H9 (cell line): ENCODE data around the gene TAF13. TPM values are rescaled to one million over a fixed set of nuclear protein-coding genes. Genes with fewer than 3 reads are reported as not detected.

Source experiments
- DNase-seq: peaks from one replicate; pipeline ENCODE4 v3.0.0-alpha.2; 2017
- H2AFZ ChIP-seq: one replicate; pipeline ENCODE4 v1.6.1; 2013; ENCODE audit warnings: mild to moderate bottlenecking, low read length, control low read depth, moderate library complexity
- H2AK5ac ChIP-seq: 2 replicates; pipeline ENCODE4 v1.6.1; 2013; ENCODE audit warnings: low read length, control low read depth, mixed read lengths; ENCODE audit not compliant: insufficient read length
- H2BK120ac ChIP-seq: one replicate; pipeline ENCODE4 v1.6.1; 2013; ENCODE audit warnings: low read depth, mild to moderate bottlenecking, low read length, control low read depth, inconsistent platforms; ENCODE audit not compliant: poor library complexity, severe bottlenecking
- H2BK12ac ChIP-seq: 2 replicates; pipeline ENCODE4 v1.6.1; 2013; ENCODE audit warnings: low read length, control low read depth, mixed read lengths, low read depth; ENCODE audit not compliant: insufficient read length
- H2BK15ac ChIP-seq: 2 replicates; pipeline ENCODE4 v1.6.1; 2013; ENCODE audit warnings: low read depth, low read length, control low read depth
- H2BK20ac ChIP-seq: one replicate; pipeline ENCODE4 v1.6.1; 2013; ENCODE audit warnings: low read depth, mild to moderate bottlenecking, low read length, control low read depth, inconsistent platforms; ENCODE audit not compliant: poor library complexity, severe bottlenecking
- H2BK5ac ChIP-seq: 2 replicates; pipeline ENCODE4 v1.6.1; 2013; ENCODE audit warnings: low read length, control low read depth, mixed read lengths; ENCODE audit not compliant: insufficient read length
- H3K14ac ChIP-seq: 2 replicates; pipeline ENCODE4 v1.6.1; 2013; ENCODE audit warnings: low read length, control low read depth; ENCODE audit not compliant: insufficient read depth
- H3K18ac ChIP-seq: 2 replicates; pipeline ENCODE4 v1.6.1; 2013; ENCODE audit warnings: low read depth, mild to moderate bottlenecking, mixed read lengths, low read length, control low read depth; ENCODE audit not compliant: insufficient read length
- H3K23ac ChIP-seq: 2 replicates; pipeline ENCODE4 v1.6.1; 2013; ENCODE audit warnings: low read length, control low read depth, mixed read lengths, low read depth; ENCODE audit not compliant: insufficient read length
- H3K23me2 ChIP-seq: 2 replicates; pipeline ENCODE4 v1.6.1; 2013; ENCODE audit warnings: low read depth, mild to moderate bottlenecking, mixed read lengths, low read length, control low read depth; ENCODE audit not compliant: insufficient read length, poor library complexity, severe bottlenecking
- H3K27ac ChIP-seq: 2 replicates; pipeline ENCODE4 v1.5.1; 2013; ENCODE audit warnings: low read length, control low read depth, mixed read lengths, low read depth; ENCODE audit not compliant: insufficient read length
- H3K27me3 ChIP-seq: 2 replicates; pipeline ENCODE4 v1.6.1; 2013; ENCODE audit warnings: low read length, control low read depth, inconsistent platforms; ENCODE audit not compliant: insufficient read depth
- H3K4ac ChIP-seq: 2 replicates; pipeline ENCODE4 v1.6.1; 2013; ENCODE audit warnings: low read depth, mild to moderate bottlenecking, control low read depth, inconsistent platforms, low read length, moderate library complexity
- H3K4me1 ChIP-seq: 2 replicates; pipeline ENCODE4 v1.6.1; 2013; ENCODE audit warnings: low read length, control low read depth, inconsistent platforms; ENCODE audit not compliant: insufficient read depth
- H3K4me2 ChIP-seq: 2 replicates; pipeline ENCODE4 v1.6.1; 2013; ENCODE audit warnings: low read length, control low read depth, mixed read lengths; ENCODE audit not compliant: insufficient read length, insufficient read depth
- H3K56ac ChIP-seq: 2 replicates; pipeline ENCODE4 v1.6.1; 2013; ENCODE audit warnings: low read depth, mild to moderate bottlenecking, mixed read lengths, low read length, control low read depth; ENCODE audit not compliant: insufficient read length
- H3K79me1 ChIP-seq: 2 replicates; pipeline ENCODE4 v1.6.1; 2013; ENCODE audit warnings: low read depth, mild to moderate bottlenecking, moderate library complexity, low read length, control low read depth, inconsistent platforms; ENCODE audit not compliant: insufficient read depth, poor library complexity, severe bottlenecking
- H3K79me2 ChIP-seq: 2 replicates; pipeline ENCODE4 v1.6.1; 2013; ENCODE audit warnings: low read length, control low read depth, inconsistent platforms; ENCODE audit not compliant: insufficient read depth
- H3K9ac ChIP-seq: 2 replicates; pipeline ENCODE4 v1.6.1; 2013; ENCODE audit warnings: low read length, control low read depth, mixed read lengths; ENCODE audit not compliant: insufficient read length; ENCODE audit errors: extremely low read depth
- H3K9me3 ChIP-seq: one replicate; pipeline ENCODE4 v1.6.1; 2013; ENCODE audit warnings: low read depth, low read length, inconsistent platforms; ENCODE audit not compliant: control insufficient read depth
- H3T11ph ChIP-seq: one replicate; pipeline ENCODE4 v1.6.1; 2013; ENCODE audit warnings: mild to moderate bottlenecking, low read length, control low read depth, inconsistent platforms
- H4K20me1 ChIP-seq: one replicate; pipeline ENCODE4 v1.6.1; 2013; ENCODE audit not compliant: control insufficient read depth, insufficient read length, insufficient read depth
- H4K5ac ChIP-seq: 2 replicates; pipeline ENCODE4 v1.6.1; 2013; ENCODE audit warnings: low read depth, mild to moderate bottlenecking, mixed read lengths, low read length, control low read depth; ENCODE audit not compliant: insufficient read length
- H4K8ac ChIP-seq: replicated peaks from 2 replicates; pipeline ENCODE4 v1.6.1; 2013; ENCODE audit warnings: low read length, control low read depth, mixed read lengths, low read depth; ENCODE audit not compliant: insufficient read length
- H4K91ac ChIP-seq: 2 replicates; pipeline ENCODE4 v1.6.1; 2013; ENCODE audit warnings: low read depth, mild to moderate bottlenecking, moderate library complexity, mixed read lengths, low read length, control low read depth; ENCODE audit not compliant: insufficient read length
- H3K27ac Mint-ChIP-seq, 3 experiments: 2 replicates in 2 of 3; 3 replicates in 1 of 3; pipeline ENCODE4 v1.8.0; 2020 to 2021; ENCODE audit warnings: mixed read lengths in 3 of 3, mild to moderate bottlenecking in 1 of 3, moderate library complexity in 1 of 3
- H3K27me3 Mint-ChIP-seq: 2 replicates; pipeline ENCODE4 v1.8.0; 2021; ENCODE audit warnings: low read depth, mild to moderate bottlenecking, moderate library complexity, mixed read lengths
- H3K36me3 Mint-ChIP-seq, 3 experiments: 2 replicates in 2 of 3; 3 replicates in 1 of 3; pipeline ENCODE4 v1.8.0; 2020 to 2021; ENCODE audit warnings: low read depth in 3 of 3, mixed read lengths in 3 of 3; ENCODE audit not compliant: insufficient read depth in 1 of 3
- H3K4me1 Mint-ChIP-seq, 2 experiments: 2 replicates each; pipeline ENCODE4 v1.8.0; 2020; ENCODE audit warnings: mixed read lengths in 2 of 2
- H3K4me3 Mint-ChIP-seq, 2 experiments: 2 replicates in 1 of 2; 3 replicates in 1 of 2; pipeline ENCODE4 v1.8.0; 2020 to 2021; ENCODE audit warnings: mild to moderate bottlenecking in 2 of 2, mixed read lengths in 2 of 2, moderate library complexity in 1 of 2
- H3K9me3 Mint-ChIP-seq, 2 experiments: 2 replicates in 1 of 2; 3 replicates in 1 of 2; pipeline ENCODE4 v1.8.0; 2020; ENCODE audit warnings: mild to moderate bottlenecking in 2 of 2, mixed read lengths in 2 of 2, moderate library complexity in 1 of 2
- CTCF ChIP-seq: fragments of 200-600 bp; sonication (generic); conservative IDR thresholded peaks from 3 replicates; pipeline ENCODE4 v1.8.0; 2021; ENCODE audit warnings: antibody characterized with exemption, mild to moderate bottlenecking
- WGBS: extraction: QIAGEN DNeasy Blood & Tissue Kit; methylation state at CpG from one replicate; pipeline ENCODE4 v1.1.7; 2013; ENCODE audit warnings: missing lambda C conversion rate, low lambda C conversion rate, mixed read lengths; ENCODE audit not compliant: insufficient read length; ENCODE audit errors: extremely low coverage; 5-methylcytosine and 5-hydroxymethylcytosine counted together
- total RNA-seq: library from RNA; stranded (reverse); gene quantifications from 2 replicates; pipeline ENCODE4 v1.2.1, GENCODE V29; 2021

Gene TAF13
- total RNA-seq, 1 experiment from 2014 or later, result 50.9 TPM

- Histone ChIP-seq H4K20me1 (no peaks in the 10 kb centered on the region), H3K18ac (no peak overlapping the region), H3K4me1 (no peaks in the 10 kb centered on the region), H2BK20ac (no peak overlapping the region), H3K79me2 (no peaks in the 10 kb centered on the region), H3K23me2 (peaks cover 7% of the 10 kb centered on the region), H2AK5ac (no peak overlapping the region), H3T11ph (no peak overlapping the region), H2BK12ac (no peak overlapping the region), H2AFZ (no peak overlapping the region), H3K56ac (no peak overlapping the region), H3K14ac (no peak overlapping the region), H3K27me3 (no peaks in the 10 kb centered on the region), H4K5ac (no peak overlapping the region), H3K4me2 (peak overlapping the region; percentile 63), H3K27ac (no peak overlapping the region), H3K9me3 (no peaks in the 10 kb centered on the region), H3K79me1 (no peaks in the 10 kb centered on the region), H2BK15ac (no peak overlapping the region), H2BK120ac (no peak overlapping the region), H3K9ac (no peak overlapping the region), H3K23ac (no peak overlapping the region), H3K4ac (no peak overlapping the region), H4K91ac (no peak overlapping the region), H2BK5ac (no peak overlapping the region), H4K8ac (no peak overlapping the region)
- peak overlapping the region; percentile 83 to 95 for H3K4me3 Mint-ChIP-seq
- H3K27me3 Mint-ChIP-seq, result peaks cover 2% of the 10 kb centered on the region; the same call in 1 of the 2 replicates
- no peak overlapping the region; a peak in 1 of 7 replicates for H3K27ac Mint-ChIP-seq
- no peaks in the 10 kb centered on the region for H3K36me3 Mint-ChIP-seq
- H3K9me3 Mint-ChIP-seq, result no peaks in the 10 kb centered on the region
- no CpG with 5 or more reads among the region's 3 CpGs for WGBS
- DNase-seq, result no peak
- H3K4me1 Mint-ChIP-seq, result peaks cover 11 to 12% of the 10 kb centered on the region in 2 experiments
- TF ChIP-seq CTCF, result no peak
Observed at GRCh38 chr1:109040627-109040988, 35.2 kb downstream of the TAF13 start.
